K562 (cell line): Measurements from ENCODE around the gene MVP. TPM values are rescaled to one million over a fixed set of nuclear protein-coding genes. Genes with fewer than 3 reads are reported as not detected.

Source experiments
- ARID1B ChIP-seq: fragments of 450-650 bp; IDR thresholded peaks from 2 replicates; pipeline ENCODE4 v1.6.1; 2016; ENCODE audit warnings: antibody characterized with exemption, mild to moderate bottlenecking, inconsistent platforms
- E2F3 ChIP-seq: fragments of 250-450 bp; sonication (Bioruptor Pico); IDR thresholded peaks from 2 replicates; pipeline ENCODE4 v1.4.0; 2020; ENCODE audit warnings: mild to moderate bottlenecking
- ELF2 ChIP-seq: fragments of 250-450 bp; sonication (Bioruptor Pico); IDR thresholded peaks from 2 replicates; pipeline ENCODE4 v1.5.0; 2021; ENCODE audit warnings: mild to moderate bottlenecking
- IRF2 ChIP-seq: sonication (generic); formaldehyde crosslinking; IDR thresholded peaks from 2 replicates; pipeline ENCODE4 v1.8.1; 2022; ENCODE audit warnings: mild to moderate bottlenecking, missing genetic modification reagents
- KAT7 ChIP-seq: sonication (generic); formaldehyde crosslinking; IDR thresholded peaks from 2 replicates; pipeline ENCODE4 v1.8.0; 2022; ENCODE audit warnings: missing genetic modification reagents, mild to moderate bottlenecking, borderline replicate concordance
- POLR3A ChIP-seq: IDR thresholded peaks from 2 replicates; pipeline ENCODE4 v1.6.1; 2011; ENCODE audit warnings: borderline replicate concordance, mild to moderate bottlenecking, moderate library complexity; ENCODE audit not compliant: insufficient read length, insufficient read depth; ENCODE audit errors: extremely low read depth
- RREB1 ChIP-seq: fragments of 250-450 bp; sonication (Bioruptor Pico); IDR thresholded peaks from 2 replicates; pipeline ENCODE4 v1.4.0; 2020
- SMAD2 ChIP-seq: fragments of 150-350 bp; IDR thresholded peaks from 2 replicates; pipeline ENCODE4 v1.6.1; 2014; ENCODE audit warnings: low read depth, mild to moderate bottlenecking, low read length
- TCF15 ChIP-seq: fragments of 250-450 bp; sonication (Bioruptor Pico); IDR thresholded peaks from 2 replicates; pipeline ENCODE4 v1.8.0; 2022; ENCODE audit warnings: moderate library complexity, mild to moderate bottlenecking, inconsistent platforms
- ZNF133 ChIP-seq: fragments of 250-450 bp; sonication (Bioruptor Pico); IDR thresholded peaks from 2 replicates; pipeline ENCODE4 v1.4.0; 2020; ENCODE audit warnings: mild to moderate bottlenecking
- ZNF324 ChIP-seq: fragments of 250-450 bp; sonication (Bioruptor Pico); IDR thresholded peaks from 2 replicates; pipeline ENCODE4 v1.4.0; 2020; ENCODE audit warnings: mild to moderate bottlenecking
- ZNF407 ChIP-seq: fragments of 450-650 bp; IDR thresholded peaks from 2 replicates; pipeline ENCODE4 v1.6.1; 2016; ENCODE audit warnings: low read depth
- polyA plus RNA-seq, 8 experiments: library from polyadenylated mRNA; depleted of rRNA in 4 of 8; stranded (reverse) in 5 of 8; unstranded in 3 of 8; fragments of >200 nt; fragmentation: Nextera tagmentation in 2 of 8; fragmentation: Illumina TruSeq in 1 of 8; extraction: Ambion mirVana in 2 of 8; extraction: Trizol in 1 of 8; gene quantifications; 2 replicates each; pipeline versions ENCODE4 v1.2.1 to v1.2.3, GENCODE V29; 2011 to 2014; ENCODE audit warnings: inconsistent platforms in 1 of 8, missing spikeins in 1 of 8
- total RNA-seq, 7 experiments: library from RNA; depleted of rRNA in 6 of 7; stranded (reverse); fragments of >200 nt in 6 of 7; fragmentation: Illumina TruSeq in 2 of 7; extraction: Trizol in 2 of 7; gene quantifications; 2 replicates each; pipeline versions ENCODE4 v1.2.1 to v1.2.3, GENCODE V29; 2011 to 2021; ENCODE audit warnings: low replicate concordance in 1 of 7

MVP gene
- total and polyA plus RNA-seq, 9 of the 15 experiments (the other 6 are each of a cell fraction or from before 2014, with no cell fraction given), result 0.39 to 1.9 (median 0.76) TPM; not detected in 2

GRCh38 chr16:29809850-29810698 lies 10.2 kb upstream of the MVP start (continued):
- TF ChIP-seq TCF15 (CRISPR knock-in tag) (no peak), SMAD2 (no peak), KAT7 (CRISPR knock-in tag) (no peak), ZNF324 (CRISPR knock-in tag) (no peak), IRF2 (CRISPR knock-in tag) (no peak), ELF2 (no peak), ZNF133 (CRISPR knock-in tag) (no peak), E2F3 (CRISPR knock-in tag) (0 out of 2 replicates have a peak, but pooled peaks have one; percentile 21), ARID1B (no peak), POLR3A (no peak), ZNF407 (no peak), RREB1 (CRISPR knock-in tag) (no peak)
